Lung microvascular endothelial cell (primary cell): ENCODE measurements around the gene OTOG. TPM values are rescaled to one million over a fixed set of nuclear protein-coding genes. Genes with fewer than 3 reads are reported as not detected.

Experiments used
- DNase-seq, 2 donors: peaks; one replicate each; pipeline versions ENCODE4 v3.0.0 to v3.0.0-alpha.2; 2010; ENCODE audit warnings: low read depth in 2 of 2
- total RNA-seq: library from RNA; depleted of rRNA; stranded (reverse); fragments of >200 nt; gene quantifications from 2 replicates; pipeline ENCODE4 v1.2.1, GENCODE V29; 2014

Gene OTOG
- total RNA-seq, 1 donor from 2014 or later: not detected

- DNase-seq: no peak
These were observed 83.9 kb downstream of the OTOG start for GRCh38 chr11:17630936-17631335.

DNA sequence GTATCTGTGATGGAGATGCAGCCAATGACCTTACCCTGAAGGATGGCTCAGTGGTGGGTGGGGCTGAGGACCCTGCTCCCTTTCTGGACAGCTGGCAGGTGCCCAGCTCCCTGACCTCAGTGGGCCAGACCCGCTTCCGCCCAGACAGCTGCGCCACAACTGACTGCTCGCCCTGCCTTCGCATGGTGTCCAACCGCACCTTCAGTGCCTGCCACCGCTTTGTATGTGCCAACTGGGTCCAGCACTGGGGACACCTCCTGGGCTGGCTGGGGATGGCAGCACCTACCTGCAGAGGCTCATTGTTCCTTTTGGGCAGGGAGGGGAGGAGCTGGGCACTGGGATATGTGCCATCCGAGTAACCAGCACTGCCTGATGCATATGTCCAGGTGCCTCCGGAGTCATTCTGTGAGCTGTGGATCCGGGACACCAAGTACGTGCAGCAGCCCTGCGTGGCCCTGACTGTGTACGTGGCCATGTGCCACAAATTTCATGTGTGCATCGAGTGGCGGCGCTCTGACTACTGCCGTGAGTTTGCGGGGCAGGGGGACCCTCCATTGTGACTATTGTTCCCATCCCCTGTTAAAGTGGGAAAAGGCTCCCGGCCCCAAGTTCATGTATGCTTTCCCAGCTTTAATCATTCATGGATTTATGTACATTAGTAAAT lies 84.8 kb downstream of the OTOG start:
- no peak for DNase-seq

GRCh38 chr11:17633279-17633986 lies 86.4 kb downstream of the OTOG start:
- no peak for DNase-seq

DNA sequence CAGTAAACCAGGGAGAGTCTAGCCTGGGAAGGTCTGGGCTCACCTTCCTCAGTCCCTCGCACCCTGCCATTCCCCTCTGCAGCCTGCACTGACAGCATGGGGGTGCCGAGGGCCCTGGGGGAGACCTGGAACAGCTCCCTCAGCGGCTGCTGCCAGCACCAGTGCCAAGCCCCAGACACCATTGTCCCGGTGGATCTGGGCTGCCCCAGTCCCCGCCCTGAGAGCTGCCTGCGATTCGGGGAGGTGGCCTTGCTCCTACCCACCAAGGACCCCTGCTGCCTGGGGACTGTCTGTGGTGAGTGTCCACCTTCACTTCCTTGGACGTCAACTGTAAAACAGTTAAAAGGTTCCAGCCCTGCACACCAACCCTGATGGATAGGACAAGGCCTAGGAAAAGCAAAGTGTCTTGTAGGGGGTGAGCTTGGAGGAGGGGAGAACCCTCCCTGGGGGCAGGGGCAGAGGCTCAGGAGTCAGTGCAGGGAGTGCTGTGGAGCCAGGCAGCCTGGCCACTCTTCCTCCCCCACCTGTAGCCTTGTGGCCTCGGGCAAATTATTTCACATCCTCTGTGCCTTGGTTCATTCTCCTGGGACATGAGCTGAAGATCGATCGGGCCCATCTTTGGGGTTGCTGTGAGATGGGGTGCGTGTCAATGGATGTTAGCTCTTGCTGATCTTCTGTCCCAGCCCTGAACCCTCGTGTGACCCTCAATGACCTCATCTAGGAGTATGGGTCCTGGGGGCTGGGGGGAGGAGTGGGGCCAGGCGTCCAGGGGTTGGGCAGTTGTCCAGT lies 87.1 kb downstream of the OTOG start:
- no peak for DNase-seq

DNA sequence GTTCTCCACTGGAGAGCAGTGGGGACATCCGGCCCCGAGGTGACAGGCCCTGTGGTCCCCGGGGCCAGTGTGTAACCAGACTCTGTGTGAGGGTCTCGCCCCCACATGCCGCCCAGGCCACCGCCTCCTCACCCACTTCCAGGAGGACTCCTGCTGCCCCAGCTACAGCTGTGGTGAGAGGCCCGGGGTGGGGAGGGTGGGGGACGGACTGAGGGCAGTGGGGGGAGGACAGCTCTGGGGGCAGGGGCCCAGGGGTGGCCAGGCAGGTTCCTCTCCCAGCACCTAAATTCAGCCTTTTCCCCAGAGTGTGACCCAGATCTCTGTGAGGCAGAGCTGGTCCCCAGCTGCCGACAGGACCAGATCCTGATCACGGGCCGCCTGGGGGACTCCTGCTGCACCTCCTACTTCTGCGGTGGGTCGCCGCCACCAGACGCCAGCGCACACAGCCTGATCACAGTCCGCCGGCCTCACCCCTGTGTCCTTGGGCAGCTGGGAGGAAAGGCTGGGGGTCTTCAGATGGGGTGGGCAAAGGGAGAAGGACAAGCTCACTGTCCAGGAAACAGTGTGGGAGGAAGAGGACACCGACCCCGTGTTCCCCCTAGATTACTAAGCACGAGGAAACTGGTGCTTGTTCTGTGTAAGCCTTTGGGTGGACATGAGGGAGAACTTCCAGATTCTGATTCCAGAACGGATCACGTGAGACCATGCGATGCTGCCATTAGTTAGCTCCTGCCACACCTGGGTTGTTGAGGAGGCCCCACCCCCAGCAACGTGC lies 87.9 kb downstream of the OTOG start:
- no peak for DNase-seq

DNA sequence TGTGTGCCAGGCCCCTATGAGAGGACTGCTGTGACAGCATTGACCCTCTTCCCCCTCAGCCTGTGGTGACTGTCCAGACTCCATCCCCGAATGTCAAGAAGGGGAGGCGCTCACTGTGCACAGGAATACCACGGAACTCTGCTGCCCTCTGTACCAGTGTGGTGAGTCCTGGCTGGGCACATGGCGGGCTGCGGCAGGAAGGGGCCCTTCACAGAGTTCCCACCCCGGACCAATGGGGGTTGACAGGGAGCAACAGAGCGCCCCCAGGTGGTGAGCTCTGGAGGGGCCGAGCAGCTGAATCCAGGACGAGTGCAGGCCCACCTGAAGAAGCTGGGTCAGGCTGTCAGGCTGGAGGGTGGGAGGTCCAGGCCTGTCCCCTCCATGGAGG lies 88.5 kb downstream of the OTOG start:
- DNase-seq: no peak

- DNase-seq: no peak
These were observed 89.7 kb downstream of the OTOG start for GRCh38 chr11:17636721-17637120.

- DNase-seq: no peak
These were observed 90.8 kb downstream of the OTOG start for GRCh38 chr11:17637901-17638300.

DNA sequence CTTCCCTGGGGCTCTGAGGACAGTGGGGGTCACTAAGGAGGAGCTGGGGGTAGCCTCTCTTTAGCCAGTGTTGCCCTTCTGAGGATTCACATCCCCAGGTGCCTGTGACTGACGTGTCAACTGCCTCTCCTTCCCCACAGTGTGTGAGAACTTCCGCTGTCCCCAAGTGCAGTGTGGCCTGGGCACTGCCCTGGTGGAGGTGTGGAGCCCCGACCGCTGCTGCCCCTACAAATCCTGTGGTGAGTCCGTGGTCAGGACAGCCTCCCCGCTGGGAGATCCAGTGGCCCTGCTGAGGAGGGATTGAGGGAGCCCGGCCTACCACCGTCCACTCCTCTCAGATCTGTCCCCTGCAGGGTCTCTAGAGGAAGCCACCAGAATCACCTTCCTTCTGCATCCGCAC lies 91.3 kb downstream of the OTOG start:
- no peak for DNase-seq

GRCh38 chr11:17639091-17639490 lies 92.0 kb downstream of the OTOG start:
- DNase-seq: no peak

- no peak for DNase-seq
These were observed 92.7 kb downstream of the OTOG start for GRCh38 chr11:17639781-17640180.

GRCh38 chr11:17640493-17641164 lies 93.6 kb downstream of the OTOG start:
- no peak for DNase-seq

DNA sequence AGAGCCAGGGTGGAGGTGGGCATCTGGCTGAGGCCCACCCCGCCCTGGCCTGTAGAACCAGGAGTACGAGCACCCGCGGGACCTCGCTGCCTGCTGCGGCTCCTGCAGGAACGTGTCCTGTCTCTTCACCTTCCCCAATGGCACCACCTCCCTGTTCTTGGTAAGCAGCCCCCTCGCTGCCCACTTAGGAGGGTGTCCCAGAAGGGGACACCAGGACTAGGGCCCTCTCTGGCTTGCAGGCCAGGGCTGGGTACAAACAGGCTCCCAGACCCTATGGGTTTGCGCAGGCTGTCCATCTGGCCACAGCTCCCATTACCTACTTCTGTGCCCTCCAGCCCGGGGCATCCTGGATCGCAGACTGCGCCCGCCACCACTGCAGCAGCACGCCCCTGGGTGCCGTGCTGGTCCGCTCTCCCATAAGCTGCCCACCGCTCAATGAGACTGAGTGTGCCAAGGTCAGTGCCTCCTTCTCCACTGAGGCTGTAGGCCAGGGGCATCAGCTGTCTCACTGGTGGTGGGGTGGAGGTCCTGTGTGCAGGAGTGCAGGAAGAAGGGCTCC lies 94.8 kb downstream of the OTOG start:
- no peak for DNase-seq

- no peak for DNase-seq
These were observed 95.3 kb downstream of the OTOG start for GRCh38 chr11:17642370-17642769.

GRCh38 chr11:17642980-17643379 lies 95.9 kb downstream of the OTOG start:
- DNase-seq: no peak

- no peak for DNase-seq
These were observed 96.7 kb downstream of the OTOG start for GRCh38 chr11:17643506-17644405.

DNA sequence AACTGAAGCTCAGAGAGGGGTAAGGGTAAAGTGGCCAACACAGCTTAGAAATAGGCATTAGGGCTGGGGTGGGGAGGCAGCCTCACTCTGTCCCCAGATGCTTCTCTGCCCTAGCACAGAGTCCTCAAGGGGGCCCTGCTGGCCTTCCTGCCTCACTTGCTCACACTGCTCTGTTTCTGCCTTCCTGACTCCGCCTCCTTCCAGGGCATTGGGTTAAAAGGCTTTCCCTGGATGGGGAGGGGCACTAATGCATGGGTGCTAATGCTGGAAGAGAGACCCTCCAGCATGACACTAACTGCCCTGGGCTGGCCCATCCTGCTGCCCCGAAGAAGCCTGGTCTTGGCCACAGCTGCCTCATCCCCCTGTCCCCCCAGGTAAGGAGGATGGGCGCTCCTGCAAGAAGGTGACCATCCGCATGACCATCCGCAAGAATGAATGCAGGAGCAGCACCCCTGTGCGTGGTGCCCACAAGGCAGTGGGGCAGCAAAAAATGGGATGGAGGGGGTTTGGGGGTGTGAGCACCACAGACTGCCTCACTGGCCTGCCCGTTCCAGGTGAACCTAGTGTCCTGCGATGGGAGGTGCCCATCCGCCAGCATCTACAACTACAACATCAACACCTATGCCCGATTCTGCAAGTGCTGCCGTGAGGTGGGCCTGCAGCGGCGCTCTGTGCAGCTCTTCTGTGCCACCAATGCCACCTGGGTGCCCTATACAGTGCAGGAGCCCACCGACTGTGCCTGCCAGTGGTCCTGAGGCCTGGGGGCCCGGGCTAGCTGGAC lies 98.3 kb downstream of the OTOG start:
- no peak for DNase-seq

GRCh38 chr11:17646451-17647145 lies 99.5 kb downstream of the OTOG start:
- DNase-seq: no peak
